NB4 (cell line): Measurements from ENCODE around the gene USP17L5.

Experiments used
- MYC ChIP-seq: IDR thresholded peaks from 2 replicates; pipeline ENCODE4 v1.6.1; 2011; ENCODE audit warnings: low read depth, low read length
- POLR2A ChIP-seq: IDR thresholded peaks from 2 replicates; pipeline ENCODE4 v1.6.1; 2011; ENCODE audit warnings: mild to moderate bottlenecking; ENCODE audit not compliant: insufficient read length; ENCODE audit errors: extremely low read depth
- TF ChIP-seq, protein P1 (sequence below): IDR thresholded peaks from one replicate; pipeline ENCODE4 v1.5.1; 2012; ENCODE audit warnings: low read depth, low read length
- TF ChIP-seq, protein P2 (sequence below): IDR thresholded peaks from 2 replicates; pipeline ENCODE4 v1.6.1; 2011; ENCODE audit warnings: low read depth, low read length

- TF ChIP-seq, protein P1, sequence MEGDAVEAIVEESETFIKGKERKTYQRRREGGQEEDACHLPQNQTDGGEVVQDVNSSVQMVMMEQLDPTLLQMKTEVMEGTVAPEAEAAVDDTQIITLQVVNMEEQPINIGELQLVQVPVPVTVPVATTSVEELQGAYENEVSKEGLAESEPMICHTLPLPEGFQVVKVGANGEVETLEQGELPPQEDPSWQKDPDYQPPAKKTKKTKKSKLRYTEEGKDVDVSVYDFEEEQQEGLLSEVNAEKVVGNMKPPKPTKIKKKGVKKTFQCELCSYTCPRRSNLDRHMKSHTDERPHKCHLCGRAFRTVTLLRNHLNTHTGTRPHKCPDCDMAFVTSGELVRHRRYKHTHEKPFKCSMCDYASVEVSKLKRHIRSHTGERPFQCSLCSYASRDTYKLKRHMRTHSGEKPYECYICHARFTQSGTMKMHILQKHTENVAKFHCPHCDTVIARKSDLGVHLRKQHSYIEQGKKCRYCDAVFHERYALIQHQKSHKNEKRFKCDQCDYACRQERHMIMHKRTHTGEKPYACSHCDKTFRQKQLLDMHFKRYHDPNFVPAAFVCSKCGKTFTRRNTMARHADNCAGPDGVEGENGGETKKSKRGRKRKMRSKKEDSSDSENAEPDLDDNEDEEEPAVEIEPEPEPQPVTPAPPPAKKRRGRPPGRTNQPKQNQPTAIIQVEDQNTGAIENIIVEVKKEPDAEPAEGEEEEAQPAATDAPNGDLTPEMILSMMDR, result no peak
- TF ChIP-seq POLR2A, result no peak
- TF ChIP-seq, protein P2, sequence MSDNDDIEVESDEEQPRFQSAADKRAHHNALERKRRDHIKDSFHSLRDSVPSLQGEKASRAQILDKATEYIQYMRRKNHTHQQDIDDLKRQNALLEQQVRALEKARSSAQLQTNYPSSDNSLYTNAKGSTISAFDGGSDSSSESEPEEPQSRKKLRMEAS, result no peak
- no peak for TF ChIP-seq MYC
Observed at GRCh38 chr4:9384126-9384525, 44.9 kb downstream of the USP17L5 start.
